HUES64 (cell line): ENCODE data around the gene IFITM2.
"Not testable (repeated sequence)": the region's sequence is repeated elsewhere in the genome, so short reads cannot be mapped to it uniquely, and the experiment has no call there.

Source experiments
- H3K27ac ChIP-seq: 2 replicates; pipeline ENCODE4 v1.7.0; 2013; ENCODE audit warnings: low read depth, low read length, inconsistent platforms
- H3K27me3 ChIP-seq: 2 replicates; pipeline ENCODE4 v1.6.1; 2013; ENCODE audit warnings: mild to moderate bottlenecking, low read length; ENCODE audit not compliant: insufficient read depth
- H3K36me3 ChIP-seq: 2 replicates; pipeline ENCODE4 v1.6.1; 2013; ENCODE audit warnings: mild to moderate bottlenecking, low read length; ENCODE audit not compliant: insufficient read depth
- H3K4me1 ChIP-seq: 2 replicates; pipeline ENCODE4 v1.6.1; 2013; ENCODE audit warnings: mild to moderate bottlenecking, low read length, moderate library complexity; ENCODE audit not compliant: insufficient read depth
- H3K4me3 ChIP-seq: 2 replicates; pipeline ENCODE4 v1.5.1; 2013; ENCODE audit warnings: mild to moderate bottlenecking, low read length, moderate library complexity
- H3K9ac ChIP-seq: 2 replicates; pipeline ENCODE4 v1.6.1; 2013; ENCODE audit warnings: mild to moderate bottlenecking, low read depth, low read length
- H3K9me3 ChIP-seq: 2 replicates; pipeline ENCODE4 v1.6.1; 2013; ENCODE audit warnings: low read depth, low read length; ENCODE audit not compliant: insufficient read depth
- WGBS: fragments of 150-250, 120-280 bp; methylation state at CpG from one replicate; pipeline ENCODE4 v1.1.7; 2013; ENCODE audit warnings: missing lambda C conversion rate; 5-methylcytosine and 5-hydroxymethylcytosine counted together

Gene IFITM2

GRCh38 chr11:344836-345578 is 37.4 kb downstream of the IFITM2 start:
- peaks cover 24% of the 10 kb centered on the region for H3K4me1 ChIP-seq
- WGBS = 92% methylated on average over 10 of the region's 11 CpGs
- no peak overlapping the region for H3K27ac ChIP-seq
- H3K9me3 ChIP-seq = no peaks in the 10 kb centered on the region
- H3K4me3 ChIP-seq = no peak overlapping the region
- H3K36me3 ChIP-seq = no peaks in the 10 kb centered on the region
- no peak overlapping the region for H3K9ac ChIP-seq
- H3K27me3 ChIP-seq = no peaks in the 10 kb centered on the region

- Histone ChIP-seq H3K9ac (no peak overlapping the region), H3K27ac (no peak overlapping the region), H3K4me3 (no peak overlapping the region), H3K9me3 (no peaks in the 10 kb centered on the region), H3K36me3 (no peaks in the 10 kb centered on the region), H3K4me1 (peaks cover 21% of the 10 kb centered on the region), H3K27me3 (no peaks in the 10 kb centered on the region)
- WGBS = 94% methylated on average over 3 of the region's 3 CpGs
Measured at GRCh38 chr11:346529-346928, 38.9 kb downstream of the IFITM2 start.

- 90% methylated on average over 8 of the region's 8 CpGs for WGBS
- not testable (repeated sequence) for H3K27me3 ChIP-seq, H3K9ac ChIP-seq, H3K36me3 ChIP-seq, H3K9me3 ChIP-seq, H3K27ac ChIP-seq, H3K4me3 ChIP-seq
- H3K4me1 ChIP-seq = peaks cover 16% of the 10 kb centered on the region
Measured at GRCh38 chr11:349270-349954, 41.8 kb downstream of the IFITM2 start.

GRCh38 chr11:350033-350722 is 42.6 kb downstream of the IFITM2 start:
- WGBS = 78% methylated on average over 16 of the region's 16 CpGs
- not testable (repeated sequence) for H3K9ac ChIP-seq, H3K36me3 ChIP-seq, H3K27ac ChIP-seq, H3K4me3 ChIP-seq, H3K27me3 ChIP-seq, H3K9me3 ChIP-seq
- peaks cover 18% of the 10 kb centered on the region for H3K4me1 ChIP-seq

- no peak overlapping the region for H3K9ac ChIP-seq
- no peaks in the 10 kb centered on the region for H3K36me3 ChIP-seq
- peaks cover 24% of the 10 kb centered on the region for H3K4me1 ChIP-seq
- 55% methylated on average over 18 of the region's 18 CpGs for WGBS
- no peaks in the 10 kb centered on the region for H3K27me3 ChIP-seq
- H3K4me3 ChIP-seq = no peak overlapping the region
- no peaks in the 10 kb centered on the region for H3K9me3 ChIP-seq
- H3K27ac ChIP-seq = no peak overlapping the region
Measured at GRCh38 chr11:350723-351255, 43.2 kb downstream of the IFITM2 start.

GRCh38 chr11:351411-351810 is 43.8 kb downstream of the IFITM2 start:
- Histone ChIP-seq H3K36me3 (no peaks in the 10 kb centered on the region), H3K27me3 (no peaks in the 10 kb centered on the region), H3K4me1 (peaks cover 24% of the 10 kb centered on the region), H3K4me3 (no peak overlapping the region), H3K27ac (no peak overlapping the region), H3K9ac (no peak overlapping the region), H3K9me3 (no peaks in the 10 kb centered on the region)
- WGBS = 92% methylated on average over 14 of the region's 14 CpGs

- no peak overlapping the region for H3K27ac ChIP-seq
- H3K9me3 ChIP-seq = 0 out of 2 replicates have a peak, but pooled peaks cover 2% of the 10 kb centered on the region
- WGBS = 95% methylated on average over 12 of the region's 12 CpGs
- H3K4me3 ChIP-seq = no peak overlapping the region
- no peak overlapping the region for H3K9ac ChIP-seq
- no peaks in the 10 kb centered on the region for H3K36me3 ChIP-seq
- peaks cover 24% of the 10 kb centered on the region for H3K4me1 ChIP-seq
- H3K27me3 ChIP-seq = no peaks in the 10 kb centered on the region
Measured at GRCh38 chr11:352456-353031, 44.9 kb downstream of the IFITM2 start.

- Histone ChIP-seq H3K36me3 (no peaks in the 10 kb centered on the region), H3K27me3 (no peaks in the 10 kb centered on the region), H3K9me3 (0 out of 2 replicates have a peak, but pooled peaks cover 2% of the 10 kb centered on the region), H3K27ac (no peak overlapping the region), H3K4me3 (no peak overlapping the region), H3K9ac (no peak overlapping the region), H3K4me1 (peaks cover 24% of the 10 kb centered on the region)
- 65% methylated on average over 16 of the region's 16 CpGs for WGBS
Measured at GRCh38 chr11:353179-353873, 45.7 kb downstream of the IFITM2 start.

- peak overlapping the region; percentile 99 for H3K27ac ChIP-seq
- H3K27me3 ChIP-seq = no peaks in the 10 kb centered on the region
- H3K9ac ChIP-seq = peak overlapping the region; percentile 88
- WGBS = 4% methylated on average over 71 of the region's 76 CpGs
- H3K4me3 ChIP-seq = peak overlapping the region; percentile 46
- no peaks in the 10 kb centered on the region for H3K36me3 ChIP-seq
- peaks cover 10% of the 10 kb centered on the region for H3K9me3 ChIP-seq
- peaks cover 19% of the 10 kb centered on the region for H3K4me1 ChIP-seq
Measured at GRCh38 chr11:355581-356458, 48.2 kb downstream of the IFITM2 start.

GRCh38 chr11:356610-357009 is 49.0 kb downstream of the IFITM2 start:
- Histone ChIP-seq H3K9me3 (peaks cover 15% of the 10 kb centered on the region), H3K4me1 (peaks cover 14% of the 10 kb centered on the region), H3K36me3 (no peaks in the 10 kb centered on the region), H3K9ac (no peak overlapping the region), H3K27me3 (no peaks in the 10 kb centered on the region), H3K27ac (no peak overlapping the region), H3K4me3 (no peak overlapping the region)
- WGBS = 78% methylated on average over 6 of the region's 6 CpGs
